ENCODE measurements around the gene SMIM1.

Gene SMIM1

GRCh38 chr1:3825356-3825755, 52.8 kb downstream of the SMIM1 start:
- Histone ChIP-seq H3K4me3 (ENCODE audit: low read length) (no peak overlapping the region), H3K27me3 (ENCODE audit: insufficient read depth, low read length) (no peaks in the 10 kb centered on the region), H3K36me3 (ENCODE audit: insufficient read depth, low read length) (peaks cover 66% of the 10 kb centered on the region), H3K4me1 (ENCODE audit: insufficient read depth, low read length) (no peaks in the 10 kb centered on the region), H2AFZ (ENCODE audit: low read depth, low read length) (no peak overlapping the region), H3K9me3 (ENCODE audit: low read length) (no peaks in the 10 kb centered on the region)
